ENCODE data around the gene RNF217. TPM values are rescaled to one million over a fixed set of nuclear protein-coding genes. Genes with fewer than 3 reads are reported as not detected.

The RNF217 gene
- total and polyA plus RNA-seq, 10 of the 15 experiments (the other 5 are each of a cell fraction or from before 2014, with no cell fraction given) = under 0.01 to 11.7 (median 0.04) TPM; not detected in 3

- Histone ChIP-seq H3K27me3 (replicated peaks in 1 of 2; ENCODE audit: control insufficient read depth in 2 of 2, insufficient read depth in 2 of 2, low read length in 1 of 2) (no peaks in the 10 kb centered on the region; a peak in 1 of 4 replicates), H3K79me2 (ENCODE audit: control insufficient read depth, insufficient read depth, low read length) (no peaks in the 10 kb centered on the region), H3K9me3 (replicated peaks; ENCODE audit: control insufficient read depth, insufficient read depth, low read length) (peaks cover 1% of the 10 kb centered on the region; the same call in 1 of the 3 replicates), H3K4me1 (ENCODE audit: control insufficient read depth, insufficient read depth, low read length) (no peaks in the 10 kb centered on the region), H3K27ac (ENCODE audit: control insufficient read depth, insufficient read depth) (no peak overlapping the region), H3K4me2 (ENCODE audit: control insufficient read depth, insufficient read depth) (no peak overlapping the region), H3K9ac (ENCODE audit: control insufficient read depth, insufficient read depth, low read length) (no peak overlapping the region), H2AFZ (ENCODE audit: control insufficient read depth, low read depth, low read length) (no peak overlapping the region), H3K36me3 (ENCODE audit: control insufficient read depth in 2 of 2, insufficient read depth in 2 of 2, low read length in 1 of 2) (no peaks in the 10 kb centered on the region), H3K4me3 (no peak overlapping the region), H4K20me1 (ENCODE audit: control insufficient read depth, insufficient read depth) (no peaks in the 10 kb centered on the region)
- intact Hi-C loops (cut with micrococcal nuclease; ENCODE audit: unreplicated experiment) (loop anchor here (1.0 kb wide), 1 partner anchor 244 kb away; no protein-coding TSS in a partner anchor), in situ Hi-C loops (cut with MboI) (loop anchor here (5.0 kb wide), 1 partner anchor 242 kb away; no protein-coding TSS in a partner anchor)
- SMC1A ChIA-PET (ENCODE audit: uncharacterized antibody, unreplicated experiment) = interaction anchor here (0.9 to 4.6 kb wide), 11 partner anchors 9 to 1312 kb away, joined by 3 to 24 read pairs (median 4); no protein-coding TSS in a partner anchor
- CTCF ChIA-PET = interaction anchor here (0.6 to 2.5 kb wide), 20 partner anchors 11 to 1312 kb away, joined by 3 to 26 read pairs (median 4); no protein-coding TSS in a partner anchor
- TF ChIP-seq HDAC6 (IDR thresholded peaks at IDR 0.05; ENCODE audit: unreplicated experiment) (no peak), RAD21 (IDR thresholded peaks at IDR 0.05; ENCODE audit: insufficient read depth, low read depth, low read length) (peak; percentile 53), SMC3 (IDR thresholded peaks at IDR 0.05; ENCODE audit: borderline replicate concordance, low read length) (peak; percentile 79), CTCF (IDR thresholded peaks at IDR 0.05 in 2 of 3, conservative IDR thresholded peaks at IDR 0.05 in 1 of 3; ENCODE audit: control insufficient read depth in 2 of 3, extremely low read depth in 1 of 3, insufficient read depth in 1 of 3, low read depth in 3 of 3, low read length in 3 of 3) (peak; percentile 54 to 68 (median 62)), SP1 (IDR thresholded peaks at IDR 0.05; ENCODE audit: low read depth, low read length) (no peak), EED (IDR thresholded peaks at IDR 0.05; ENCODE audit: low read depth) (no peak)
- ATAC-seq = peak; percentile 64; the same call in 2 of the 3 replicates
- FAIRE-seq = no peak
- RAD21 ChIA-PET (ENCODE audit: unreplicated experiment) = interaction anchor here (0.8 to 2.1 kb wide), 7 partner anchors 8 to 1312 kb away, joined by 3 to 23 read pairs (median 3); partner anchors contain the start of gene NKAIN2
- DNase-seq (ENCODE audit: low read depth, low spot score) = no peak
- WGBS (ENCODE audit: insufficient coverage, insufficient replicate concordance, low lambda C conversion rate, missing lambda C conversion rate) = 0% methylated on average over 1 of the region's 1 CpG
- BruUV-seq (replicated peaks) = no TSS peak
- POLR2A ChIA-PET = no interaction called here
These were observed 152.1 kb downstream of the RNF217 start for GRCh38 chr6:125114248-125114858.
